Suppressor macrophage (primary cell): ENCODE measurements around the gene D2HGDH.

Experiments used
- DNase-seq, 4 experiments: peaks; one replicate each; pipeline ENCODE4 v3.0.0-alpha.2; 2020 to 2022
- total RNA-seq, 17 experiments: gene quantifications; one replicate each; lab custom pipeline; 2026; ENCODE audit warnings: mixed read lengths in 6 of 17, inconsistent platforms in 3 of 17; lab: John Stamatoyannopoulos, UW

Gene D2HGDH
- total RNA-seq = 2.5 to 19.5 (median 9.7) reads per million in 17 experiments

GRCh38 chr2:241734467-241735208 is at the start of gene D2HGDH:
Gene D2HGDH, plus strand, starts transcription at chr2:241734630. Its CDS starts 595 bp downstream, at chr2:241735225.
- peak; percentile 95 to 98 (median 97) for DNase-seq

GRCh38 chr2:241686324-241686649 is 48.1 kb upstream of the D2HGDH start:
- DNase-seq = peak in 1 of 4 experiments; percentile 42

GRCh38 chr2:241686650-241687425 is 47.6 kb upstream of the D2HGDH start, which contains the start of gene DTYMK:
Gene DTYMK, minus strand, starts transcription at chr2:241686815. Its CDS starts 32 bp downstream, at chr2:241686783.
- peak; percentile 98 to 100 (median 99) for DNase-seq

- DNase-seq = no peak
Measured at GRCh38 chr2:241689306-241689705, 45.1 kb upstream of the D2HGDH start.

GRCh38 chr2:241690202-241690717 is 44.2 kb upstream of the D2HGDH start:
- DNase-seq = no peak

- no peak for DNase-seq
Measured at GRCh38 chr2:241692448-241692847, 42.0 kb upstream of the D2HGDH start.

- DNase-seq = no peak
Measured at GRCh38 chr2:241695651-241696050, 38.8 kb upstream of the D2HGDH start.

GRCh38 chr2:241701149-241701398 is 33.4 kb upstream of the D2HGDH start:
- no peak for DNase-seq

GRCh38 chr2:241701399-241702154 is 32.9 kb upstream of the D2HGDH start, which contains the start of gene ING5:
Gene ING5, plus strand, starts transcription at chr2:241702039. Its CDS starts 27 bp downstream, at chr2:241702066.
- peak; percentile 96 to 100 (median 98) for DNase-seq

GRCh38 chr2:241702155-241703031 is 32.0 kb upstream of the D2HGDH start:
- DNase-seq = peak; percentile 87 to 96 (median 93)

- peak in 1 of 4 experiments; percentile 20 for DNase-seq
Measured at GRCh38 chr2:241703032-241703604, 31.3 kb upstream of the D2HGDH start.

GRCh38 chr2:241706537-241706936 is 27.9 kb upstream of the D2HGDH start:
- DNase-seq = no peak

- DNase-seq = no peak
Measured at GRCh38 chr2:241708879-241709278, 25.6 kb upstream of the D2HGDH start.

- DNase-seq = no peak
Measured at GRCh38 chr2:241719093-241719492, 15.3 kb upstream of the D2HGDH start.

GRCh38 chr2:241720099-241720498 is 14.3 kb upstream of the D2HGDH start:
- no peak for DNase-seq

- DNase-seq = no peak
Measured at GRCh38 chr2:241720560-241720959, 13.9 kb upstream of the D2HGDH start.

GRCh38 chr2:241721852-241722251 is 12.6 kb upstream of the D2HGDH start:
- no peak for DNase-seq

- DNase-seq = no peak
Measured at GRCh38 chr2:241722896-241723454, 11.5 kb upstream of the D2HGDH start.

GRCh38 chr2:241724259-241724974 is 10.0 kb upstream of the D2HGDH start:
- DNase-seq = no peak
